HG02798 (cell line): ENCODE data around the gene ANKDD1B.
A peak's percentile ranks its signal among the peaks of the same experiment; 100 is the strongest.

Experiments
- ATAC-seq: cut with Tn5 transposase; IDR thresholded peaks from one replicate; pipeline ENCODE4 v1.9.1; 2021; ENCODE audit warnings: mild to moderate bottlenecking; ENCODE audit not compliant: unreplicated experiment, poor library complexity

ANKDD1B gene

GRCh38 chr5:75656311-75657003 is 45.2 kb downstream of the ANKDD1B start:
- no peak for ATAC-seq

GRCh38 chr5:75659791-75660450 is 48.7 kb downstream of the ANKDD1B start:
- ATAC-seq, result no peak

DNA sequence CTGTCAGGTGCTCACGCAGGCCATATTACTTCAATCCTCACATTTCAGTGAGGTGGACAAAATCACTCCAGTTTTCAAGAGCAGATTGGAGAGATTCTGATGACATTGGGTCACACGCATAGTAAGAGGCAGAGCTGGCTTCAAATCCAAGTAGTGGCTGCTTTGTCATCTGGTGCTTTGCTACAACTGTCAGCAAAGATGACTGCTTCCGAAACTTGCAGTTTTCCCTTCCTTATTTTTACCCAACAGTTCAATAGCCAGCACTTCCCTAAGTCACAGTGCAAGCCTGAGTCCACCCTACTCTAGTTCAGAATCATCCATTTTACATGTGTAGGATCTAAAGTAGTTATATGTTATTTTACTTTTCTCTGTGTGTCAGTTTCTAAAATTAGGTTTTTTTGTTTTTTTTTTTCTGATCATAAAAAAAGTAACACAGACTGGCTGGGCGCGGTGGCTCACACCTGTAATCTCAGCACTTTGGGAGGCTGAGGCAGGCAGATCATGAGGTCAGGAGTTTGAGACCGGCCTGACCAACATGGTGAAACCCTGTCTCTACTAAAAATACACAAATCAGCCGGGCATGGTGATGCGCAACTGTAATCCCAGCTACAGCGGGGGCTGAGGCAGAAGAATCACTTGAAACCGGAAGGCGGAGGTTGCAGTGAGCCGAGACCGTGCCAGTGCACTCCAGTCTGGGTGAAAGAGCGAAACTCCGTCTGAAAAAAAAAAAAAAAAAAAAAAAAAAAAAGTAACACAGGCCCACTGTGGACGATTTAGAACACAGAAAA is 49.6 kb downstream of the ANKDD1B start:
- ATAC-seq, result peak; percentile 63

GRCh38 chr5:75662061-75662460 is 50.8 kb downstream of the ANKDD1B start:
- no peak for ATAC-seq

- ATAC-seq, result no peak
Measured at GRCh38 chr5:75663579-75664284, 52.5 kb downstream of the ANKDD1B start.

DNA sequence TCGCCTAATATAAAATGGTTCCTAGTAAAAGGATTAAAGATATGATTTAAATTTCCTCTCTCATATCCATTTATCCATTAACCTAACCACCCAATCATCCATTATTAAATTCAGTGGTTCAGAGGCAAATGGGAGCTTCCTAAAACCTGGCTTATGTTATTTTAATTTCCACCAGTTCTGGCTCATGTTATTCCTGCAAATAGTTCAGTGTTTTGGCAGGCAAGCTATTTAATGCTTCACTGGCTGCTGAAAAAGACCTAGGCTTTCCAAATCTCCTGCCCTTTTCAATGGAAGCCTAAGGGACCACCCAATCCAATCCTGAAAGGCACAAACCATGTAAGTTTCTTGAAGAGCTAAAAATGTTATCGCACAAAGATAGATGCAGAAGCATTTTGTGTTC is 53.7 kb downstream of the ANKDD1B start:
- ATAC-seq, result no peak

- no peak for ATAC-seq
Measured at GRCh38 chr5:75666801-75667200, 55.5 kb downstream of the ANKDD1B start.

GRCh38 chr5:75667586-75667985 is 56.3 kb downstream of the ANKDD1B start:
- ATAC-seq, result no peak

DNA sequence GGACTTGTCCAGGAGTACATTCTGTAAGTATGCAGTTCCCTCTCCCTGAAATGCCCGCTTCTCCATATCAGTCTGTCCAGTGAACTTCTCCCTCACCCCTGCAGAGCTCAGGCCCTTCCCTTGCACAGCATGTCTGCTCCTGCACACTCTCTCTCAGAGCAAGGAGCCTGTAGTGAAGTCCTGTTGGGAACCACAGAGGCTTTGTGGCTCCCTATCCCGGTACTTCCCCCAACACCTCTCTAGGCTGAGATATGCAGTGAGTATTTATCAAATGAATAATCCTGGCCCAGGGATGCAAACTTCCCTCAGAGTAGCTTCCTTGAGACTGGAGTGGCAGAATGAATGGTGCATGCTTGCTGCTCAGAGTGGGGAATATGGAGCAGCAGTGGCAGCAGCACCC is 57.2 kb downstream of the ANKDD1B start:
- ATAC-seq, result no peak

DNA sequence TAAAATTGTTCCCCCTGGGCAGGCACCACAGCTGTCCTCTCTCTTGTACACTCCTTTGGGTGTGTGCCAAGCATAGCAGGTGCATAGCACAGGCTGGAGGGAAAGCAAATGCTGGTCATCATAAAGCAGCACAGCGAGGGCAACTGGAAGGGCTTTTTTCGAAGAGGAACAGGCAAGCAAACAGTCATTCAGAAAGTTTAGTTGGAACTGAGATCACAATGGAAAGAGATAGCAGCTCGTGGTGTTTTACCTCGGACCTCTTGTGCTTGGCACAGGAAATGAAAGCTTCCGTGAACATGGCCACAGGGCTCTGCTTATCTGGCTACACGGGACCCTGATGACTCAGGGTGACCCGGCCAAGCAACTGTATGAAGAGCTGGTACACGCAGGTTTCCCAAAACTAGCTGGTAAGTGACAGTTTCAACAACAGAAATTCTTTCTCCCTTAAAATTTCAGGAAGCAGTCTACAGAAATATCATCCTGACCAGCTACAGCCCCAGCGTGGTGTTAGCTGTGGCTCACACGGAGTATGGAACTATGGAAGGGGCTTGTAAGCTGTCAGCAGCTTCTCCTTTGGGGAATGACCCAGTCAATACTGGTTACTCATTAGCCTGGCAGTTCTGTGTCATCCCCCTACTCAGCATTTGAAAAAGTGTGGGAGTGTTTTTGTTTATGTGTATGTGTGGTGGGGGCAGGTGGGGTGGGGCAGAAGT is 57.9 kb downstream of the ANKDD1B start:
- peak; percentile 91 for ATAC-seq

- ATAC-seq, result no peak
Measured at GRCh38 chr5:75670577-75670976, 59.3 kb downstream of the ANKDD1B start.

DNA sequence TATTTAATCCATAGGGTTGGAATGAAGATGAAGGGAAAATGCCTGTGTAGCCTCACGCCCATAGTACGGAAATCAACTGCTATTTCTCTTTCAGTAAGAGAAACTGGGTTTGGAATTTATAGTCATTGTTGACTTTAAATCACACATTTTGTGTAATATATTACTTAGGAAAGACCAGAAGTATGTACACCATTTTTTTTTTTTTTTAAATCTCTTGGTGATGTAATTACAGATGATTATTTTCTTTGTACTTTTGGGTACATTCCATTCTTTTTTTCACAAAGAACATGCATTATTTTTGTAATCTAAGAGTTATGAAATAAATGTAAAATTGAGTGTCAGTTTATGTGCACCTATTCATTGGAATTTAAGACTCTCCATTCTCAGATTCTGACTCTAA is 60.3 kb downstream of the ANKDD1B start:
- no peak for ATAC-seq

DNA sequence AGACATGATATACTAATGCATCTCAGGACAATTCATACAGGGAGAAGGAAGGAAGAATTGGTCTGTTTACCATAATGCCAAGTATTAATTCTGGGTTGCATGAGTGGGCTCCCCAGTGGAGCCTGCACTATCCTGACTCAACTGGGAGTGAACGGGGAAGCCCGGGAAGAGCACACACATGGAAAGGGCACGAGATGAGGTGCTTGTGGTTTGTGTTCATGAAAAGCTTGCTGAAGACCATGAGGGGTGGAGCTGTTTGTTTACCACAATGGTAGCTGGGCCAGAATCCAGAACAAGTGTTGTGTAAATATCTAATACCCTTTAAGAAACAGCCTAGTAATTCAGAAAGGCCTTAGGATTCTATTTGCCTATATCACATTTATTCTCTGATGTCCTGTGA is 61.4 kb downstream of the ANKDD1B start:
- ATAC-seq, result no peak

- ATAC-seq, result no peak
Measured at GRCh38 chr5:75675783-75676182, 64.5 kb downstream of the ANKDD1B start.

DNA sequence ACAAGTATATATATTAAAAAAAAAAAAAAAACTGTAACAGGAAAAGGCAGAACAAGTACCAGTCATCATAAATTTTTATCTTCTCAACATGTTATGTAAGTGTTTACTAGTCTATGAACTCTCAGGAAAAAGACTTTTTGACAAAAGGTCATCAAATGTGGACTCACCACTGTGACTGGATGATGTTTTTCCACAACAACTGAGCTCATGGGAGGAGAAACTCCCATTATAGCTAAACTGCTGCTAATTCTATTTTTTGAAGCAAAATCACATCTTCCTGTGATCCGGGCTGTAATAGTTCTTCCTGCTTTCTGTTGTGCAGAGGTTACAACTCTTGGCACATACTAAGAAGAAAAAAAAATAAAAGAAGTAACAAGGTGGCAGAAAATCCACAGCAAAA is 66.4 kb downstream of the ANKDD1B start:
- no peak for ATAC-seq

- ATAC-seq, result no peak
Measured at GRCh38 chr5:75678155-75678554, 66.9 kb downstream of the ANKDD1B start.

DNA sequence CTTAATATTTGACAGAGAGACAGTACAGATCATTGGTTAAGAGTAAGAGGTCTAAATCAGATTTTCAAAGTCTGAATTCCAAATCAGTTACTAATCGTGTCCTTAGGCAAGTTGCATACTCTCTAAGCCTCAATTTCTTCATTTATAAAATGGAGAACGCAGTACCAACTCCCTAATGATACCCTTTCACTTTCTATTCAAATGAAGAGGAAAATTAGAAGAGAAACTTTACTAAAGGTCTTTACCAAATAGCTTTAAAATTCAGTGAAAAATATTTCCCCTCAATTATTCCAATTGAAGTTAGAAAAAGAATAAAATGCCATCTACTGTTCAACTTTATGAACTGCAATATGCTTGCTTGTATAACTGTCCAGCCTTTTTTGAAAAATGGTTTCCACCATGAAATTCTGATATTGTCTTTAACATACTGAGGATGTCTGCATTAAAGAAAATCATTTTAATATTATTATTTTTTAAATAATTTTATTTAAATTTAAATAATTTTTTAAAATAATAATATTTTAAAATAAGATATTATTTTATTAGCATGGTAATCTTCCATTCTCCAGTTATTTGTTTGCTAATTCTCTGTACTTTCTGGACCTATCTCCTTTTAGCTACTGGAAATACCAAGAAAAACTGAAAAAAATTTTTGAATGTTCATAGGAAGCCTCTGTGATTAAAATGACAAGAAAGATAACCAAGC is 70.0 kb downstream of the ANKDD1B start:
- ATAC-seq, result no peak

GRCh38 chr5:75685141-75685540 is 73.9 kb downstream of the ANKDD1B start:
- no peak for ATAC-seq

GRCh38 chr5:75686480-75686879 is 75.2 kb downstream of the ANKDD1B start:
- ATAC-seq, result no peak

- no peak for ATAC-seq
Measured at GRCh38 chr5:75690669-75691068, 79.4 kb downstream of the ANKDD1B start.
